Measurements from ENCODE around the gene ZMYND8.

The ZMYND8 gene

GRCh38 chr20:47274401-47275108 lies 81.9 kb downstream of the ZMYND8 start:
- DNase-seq (ENCODE audit: extremely low spot score) = peak; percentile 87
- ChIA-PET POLR2A (interaction anchor here (0.5 to 1.1 kb wide), 7 partner anchors 12 to 294 kb away, joined by 3 to 4 read pairs (median 3); partner anchors contain the start of gene ZMYND8), CTCF (interaction anchor here (0.9 to 10.4 kb wide), 19 partner anchors 8 to 349 kb away, joined by 3 to 337 read pairs (median 8); partner anchors contain the start of gene ZMYND8)
- TF ChIP-seq CTCF (IDR thresholded peaks at IDR 0.05; ENCODE audit: control extremely low read depth, extremely low read depth, low read depth, missing control alignments) = no peak

GRCh38 chr20:47273591-47274235 lies 82.8 kb downstream of the ZMYND8 start:
- POLR2A ChIA-PET = interaction anchor here (0.5 to 1.1 kb wide), 6 partner anchors 11 to 1994 kb away, joined by 3 to 6 read pairs (median 4); no protein-coding TSS in a partner anchor
- CTCF ChIA-PET = interaction anchor here (0.6 to 10.4 kb wide), 56 partner anchors 9 to 522 kb away, joined by 3 to 337 read pairs (median 4); partner anchors contain the start of genes NCOA3 and ZMYND8
- TF ChIP-seq CTCF (IDR thresholded peaks at IDR 0.05; ENCODE audit: control extremely low read depth, extremely low read depth, low read depth, missing control alignments) = no peak
- no peak for DNase-seq (ENCODE audit: extremely low spot score)

GRCh38 chr20:47272893-47273590 lies 83.5 kb downstream of the ZMYND8 start:
- ChIA-PET CTCF (interaction anchor here (0.6 to 10.4 kb wide), 53 partner anchors 10 to 521 kb away, joined by 3 to 337 read pairs (median 4); partner anchors contain the start of genes NCOA3 and ZMYND8), POLR2A (interaction anchor here (0.6 kb wide), 1 partner anchor 89 kb away, joined by 6 read pairs; no protein-coding TSS in a partner anchor)
- DNase-seq (ENCODE audit: extremely low spot score) = peak; percentile 61
- peak; percentile 81 for TF ChIP-seq CTCF (IDR thresholded peaks at IDR 0.05; ENCODE audit: control extremely low read depth, extremely low read depth, low read depth, missing control alignments)

GRCh38 chr20:47271046-47271615 lies 85.4 kb downstream of the ZMYND8 start:
- no peak for TF ChIP-seq CTCF (IDR thresholded peaks at IDR 0.05; ENCODE audit: control extremely low read depth, extremely low read depth, low read depth, missing control alignments)
- no peak for DNase-seq (ENCODE audit: extremely low spot score)
- ChIA-PET POLR2A (no interaction called here), CTCF (interaction anchor here (1.1 to 10.4 kb wide), 10 partner anchors 9 to 350 kb away, joined by 3 to 337 read pairs (median 28); partner anchors contain the start of gene ZMYND8)

- no peak for TF ChIP-seq CTCF (IDR thresholded peaks at IDR 0.05; ENCODE audit: control extremely low read depth, extremely low read depth, low read depth, missing control alignments)
- CTCF ChIA-PET = interaction anchor here (0.6 to 10.4 kb wide), 4 partner anchors 15 to 352 kb away, joined by 3 to 337 read pairs (median 72); partner anchors contain the start of gene ZMYND8
- POLR2A ChIA-PET = no interaction called here
- DNase-seq (ENCODE audit: extremely low spot score) = no peak
Measured at GRCh38 chr20:47269309-47270165, 87.0 kb downstream of the ZMYND8 start.
